Tibial nerve (tissue), 4 donors: ENCODE measurements around the gene XRCC4.

Experiments
- EP300 ChIP-seq, 2 donors: sonication (generic); formaldehyde crosslinking; IDR thresholded peaks; one replicate each; pipeline ENCODE4 v1.6.1; 2017; ENCODE audit warnings: antibody characterized with exemption in 2 of 2, mild to moderate bottlenecking in 1 of 2
- POLR2A ChIP-seq, 2 donors: fragments of 450-650 bp; IDR thresholded peaks; one replicate each; pipeline ENCODE4 v1.6.1; 2017; ENCODE audit warnings: antibody characterized with exemption in 2 of 2, mild to moderate bottlenecking in 2 of 2, moderate library complexity in 2 of 2
- TF ChIP-seq, protein P1 (sequence below), 5 experiments: fragments of 200-600 bp in 3 of 5; fragments of 450-650 bp in 2 of 5; sonication (generic) in 3 of 5; IDR thresholded peaks; one replicate each; pipeline ENCODE4 v1.5.1; 2016 to 2019; ENCODE audit warnings: antibody characterized with exemption in 5 of 5, mild to moderate bottlenecking in 3 of 5, moderate library complexity in 2 of 5

DNA sequence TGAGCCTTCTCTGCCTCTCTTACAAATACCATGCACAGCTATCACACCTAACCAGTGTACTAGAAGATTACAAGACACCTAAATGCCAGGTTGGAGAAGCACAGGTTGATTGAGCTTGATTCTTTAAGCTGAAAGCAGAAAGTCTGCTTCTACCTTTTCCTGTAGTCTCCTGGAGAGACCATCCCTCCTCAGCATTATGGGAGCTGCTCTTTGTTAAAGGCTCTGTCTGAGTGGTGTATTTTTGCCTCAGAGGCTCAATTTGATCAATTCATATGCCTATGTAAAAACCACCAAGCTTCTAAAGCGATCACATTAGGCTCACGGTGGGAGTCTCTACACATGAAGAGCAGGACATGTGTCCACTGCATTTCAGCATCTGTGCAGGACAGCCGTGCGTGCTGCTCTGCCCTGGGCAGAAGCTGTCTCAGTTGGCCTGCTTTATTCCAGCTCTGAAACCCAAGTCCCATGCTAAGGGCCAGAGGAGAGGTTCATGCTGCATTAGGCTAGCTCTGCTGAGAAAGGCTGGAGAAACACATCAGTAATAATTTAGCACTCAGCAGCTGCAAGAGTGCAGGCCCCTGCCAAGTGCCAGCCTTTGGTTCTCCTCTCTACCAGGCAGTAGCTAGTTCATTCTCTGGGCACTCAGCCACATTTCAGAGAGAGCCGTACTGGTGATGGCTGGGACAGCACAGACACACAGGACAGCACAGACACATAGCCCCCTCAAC is 41.8 kb upstream of the XRCC4 start:
- TF ChIP-seq EP300 (IDR thresholded peaks at IDR 0.05) (no peak), POLR2A (IDR thresholded peaks at IDR 0.05) (no peak)
- TF ChIP-seq, protein P1, sequence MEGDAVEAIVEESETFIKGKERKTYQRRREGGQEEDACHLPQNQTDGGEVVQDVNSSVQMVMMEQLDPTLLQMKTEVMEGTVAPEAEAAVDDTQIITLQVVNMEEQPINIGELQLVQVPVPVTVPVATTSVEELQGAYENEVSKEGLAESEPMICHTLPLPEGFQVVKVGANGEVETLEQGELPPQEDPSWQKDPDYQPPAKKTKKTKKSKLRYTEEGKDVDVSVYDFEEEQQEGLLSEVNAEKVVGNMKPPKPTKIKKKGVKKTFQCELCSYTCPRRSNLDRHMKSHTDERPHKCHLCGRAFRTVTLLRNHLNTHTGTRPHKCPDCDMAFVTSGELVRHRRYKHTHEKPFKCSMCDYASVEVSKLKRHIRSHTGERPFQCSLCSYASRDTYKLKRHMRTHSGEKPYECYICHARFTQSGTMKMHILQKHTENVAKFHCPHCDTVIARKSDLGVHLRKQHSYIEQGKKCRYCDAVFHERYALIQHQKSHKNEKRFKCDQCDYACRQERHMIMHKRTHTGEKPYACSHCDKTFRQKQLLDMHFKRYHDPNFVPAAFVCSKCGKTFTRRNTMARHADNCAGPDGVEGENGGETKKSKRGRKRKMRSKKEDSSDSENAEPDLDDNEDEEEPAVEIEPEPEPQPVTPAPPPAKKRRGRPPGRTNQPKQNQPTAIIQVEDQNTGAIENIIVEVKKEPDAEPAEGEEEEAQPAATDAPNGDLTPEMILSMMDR (IDR thresholded peaks at IDR 0.05) = no peak
